Testis (tissue), 2 donors: ENCODE measurements around the gene CLEC16A.

Source experiments
- POLR2A ChIP-seq: fragments of 450-650 bp; IDR thresholded peaks from one replicate; pipeline ENCODE4 v1.6.1; 2017; ENCODE audit warnings: antibody characterized with exemption, mild to moderate bottlenecking, moderate library complexity
- TF ChIP-seq, protein P1 (sequence below), 3 experiments: fragments of 450-650 bp in 2 of 3; fragments of 200-600 bp in 1 of 3; sonication (generic) in 1 of 3; IDR thresholded peaks; one replicate each; pipeline ENCODE4 v1.5.1; 2016 to 2019; ENCODE audit warnings: antibody characterized with exemption in 3 of 3, mild to moderate bottlenecking in 2 of 3, moderate library complexity in 1 of 3

DNA sequence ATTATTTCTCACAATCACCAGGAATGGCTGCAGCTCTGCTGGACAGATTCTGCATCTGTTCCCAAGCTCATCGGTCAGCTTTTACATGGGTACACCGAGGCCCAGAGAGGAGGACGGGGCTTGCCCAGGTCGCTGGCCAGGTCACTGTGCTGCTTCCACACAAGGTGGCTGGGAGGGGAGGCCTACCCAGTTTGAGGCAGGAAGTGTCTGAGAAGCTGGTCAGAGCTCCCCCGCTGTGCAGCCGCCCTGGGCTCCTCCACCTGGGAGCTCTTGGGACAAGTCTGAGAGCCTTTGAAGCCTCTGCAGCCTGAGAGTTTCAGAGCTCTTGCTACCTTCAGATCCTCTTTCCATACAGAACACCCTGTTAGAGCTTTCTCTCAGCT, 143.3 kb downstream of the CLEC16A start:
- TF ChIP-seq, protein P1, sequence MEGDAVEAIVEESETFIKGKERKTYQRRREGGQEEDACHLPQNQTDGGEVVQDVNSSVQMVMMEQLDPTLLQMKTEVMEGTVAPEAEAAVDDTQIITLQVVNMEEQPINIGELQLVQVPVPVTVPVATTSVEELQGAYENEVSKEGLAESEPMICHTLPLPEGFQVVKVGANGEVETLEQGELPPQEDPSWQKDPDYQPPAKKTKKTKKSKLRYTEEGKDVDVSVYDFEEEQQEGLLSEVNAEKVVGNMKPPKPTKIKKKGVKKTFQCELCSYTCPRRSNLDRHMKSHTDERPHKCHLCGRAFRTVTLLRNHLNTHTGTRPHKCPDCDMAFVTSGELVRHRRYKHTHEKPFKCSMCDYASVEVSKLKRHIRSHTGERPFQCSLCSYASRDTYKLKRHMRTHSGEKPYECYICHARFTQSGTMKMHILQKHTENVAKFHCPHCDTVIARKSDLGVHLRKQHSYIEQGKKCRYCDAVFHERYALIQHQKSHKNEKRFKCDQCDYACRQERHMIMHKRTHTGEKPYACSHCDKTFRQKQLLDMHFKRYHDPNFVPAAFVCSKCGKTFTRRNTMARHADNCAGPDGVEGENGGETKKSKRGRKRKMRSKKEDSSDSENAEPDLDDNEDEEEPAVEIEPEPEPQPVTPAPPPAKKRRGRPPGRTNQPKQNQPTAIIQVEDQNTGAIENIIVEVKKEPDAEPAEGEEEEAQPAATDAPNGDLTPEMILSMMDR (IDR thresholded peaks at IDR 0.05): no peak
- no peak for TF ChIP-seq POLR2A
